ENCODE measurements around the gene ZNF784. TPM values are rescaled to one million over a fixed set of nuclear protein-coding genes. Genes with fewer than 3 reads are reported as not detected.

ZNF784 gene
- total and polyA plus RNA-seq, 2 of the 13 experiments (the other 11 are each of a cell fraction or from before 2014, with no cell fraction given): 4.1 to 4.2 TPM

DNA sequence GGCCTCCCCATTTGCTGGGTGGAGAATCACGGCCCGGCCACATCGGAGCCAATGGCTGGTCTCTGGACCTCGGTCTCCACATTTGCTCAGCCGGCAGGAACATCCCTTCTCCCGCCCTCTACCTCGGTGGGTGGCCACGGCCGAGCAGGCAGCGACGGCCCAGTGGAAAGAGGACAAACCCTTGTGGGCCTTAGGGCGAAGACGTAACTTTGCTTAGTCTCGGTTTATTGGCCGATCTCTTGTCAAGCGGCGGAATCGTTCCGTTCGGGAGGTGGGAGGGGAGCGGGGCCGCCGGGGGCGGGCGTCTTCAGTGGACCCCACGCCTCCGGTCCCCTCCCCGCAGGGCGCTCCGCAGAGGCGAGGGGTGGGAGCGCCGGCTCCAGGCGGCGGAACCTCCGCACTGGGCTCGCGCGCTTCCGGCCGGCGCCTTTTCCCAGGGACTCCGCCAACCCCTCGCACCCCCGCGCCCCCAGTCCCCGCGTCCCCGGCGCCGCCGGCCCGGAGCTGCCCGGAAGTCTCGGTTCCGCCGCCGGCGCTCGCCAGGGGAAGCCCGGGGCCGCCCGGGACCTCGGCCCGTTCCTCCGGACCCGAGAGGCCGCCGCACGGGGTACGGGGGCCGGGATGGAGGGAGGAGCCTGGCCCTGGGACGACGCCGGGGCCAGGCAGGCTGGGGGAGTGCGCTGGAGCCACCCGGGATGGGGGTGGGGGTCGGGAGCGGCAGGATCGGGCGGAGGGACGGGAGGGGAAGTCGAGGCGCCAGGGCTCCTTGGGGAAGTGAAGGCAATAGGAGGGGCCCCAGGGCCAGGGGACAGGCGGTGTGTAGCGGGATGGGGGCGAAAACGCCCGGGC is 16.4 kb upstream of the ZNF784 start, which contains the start of gene ZNF580 (continued):
- TF ChIP-seq GPN1 (CRISPR knock-in tag; IDR thresholded peaks at IDR 0.05; ENCODE audit: borderline replicate concordance): no peak
- TF ChIP-seq TMF1 (CRISPR knock-in tag; IDR thresholded peaks at IDR 0.05; ENCODE audit: low read depth): no peak; the same call in 1 of the 2 replicates
- TF ChIP-seq, protein P1, sequence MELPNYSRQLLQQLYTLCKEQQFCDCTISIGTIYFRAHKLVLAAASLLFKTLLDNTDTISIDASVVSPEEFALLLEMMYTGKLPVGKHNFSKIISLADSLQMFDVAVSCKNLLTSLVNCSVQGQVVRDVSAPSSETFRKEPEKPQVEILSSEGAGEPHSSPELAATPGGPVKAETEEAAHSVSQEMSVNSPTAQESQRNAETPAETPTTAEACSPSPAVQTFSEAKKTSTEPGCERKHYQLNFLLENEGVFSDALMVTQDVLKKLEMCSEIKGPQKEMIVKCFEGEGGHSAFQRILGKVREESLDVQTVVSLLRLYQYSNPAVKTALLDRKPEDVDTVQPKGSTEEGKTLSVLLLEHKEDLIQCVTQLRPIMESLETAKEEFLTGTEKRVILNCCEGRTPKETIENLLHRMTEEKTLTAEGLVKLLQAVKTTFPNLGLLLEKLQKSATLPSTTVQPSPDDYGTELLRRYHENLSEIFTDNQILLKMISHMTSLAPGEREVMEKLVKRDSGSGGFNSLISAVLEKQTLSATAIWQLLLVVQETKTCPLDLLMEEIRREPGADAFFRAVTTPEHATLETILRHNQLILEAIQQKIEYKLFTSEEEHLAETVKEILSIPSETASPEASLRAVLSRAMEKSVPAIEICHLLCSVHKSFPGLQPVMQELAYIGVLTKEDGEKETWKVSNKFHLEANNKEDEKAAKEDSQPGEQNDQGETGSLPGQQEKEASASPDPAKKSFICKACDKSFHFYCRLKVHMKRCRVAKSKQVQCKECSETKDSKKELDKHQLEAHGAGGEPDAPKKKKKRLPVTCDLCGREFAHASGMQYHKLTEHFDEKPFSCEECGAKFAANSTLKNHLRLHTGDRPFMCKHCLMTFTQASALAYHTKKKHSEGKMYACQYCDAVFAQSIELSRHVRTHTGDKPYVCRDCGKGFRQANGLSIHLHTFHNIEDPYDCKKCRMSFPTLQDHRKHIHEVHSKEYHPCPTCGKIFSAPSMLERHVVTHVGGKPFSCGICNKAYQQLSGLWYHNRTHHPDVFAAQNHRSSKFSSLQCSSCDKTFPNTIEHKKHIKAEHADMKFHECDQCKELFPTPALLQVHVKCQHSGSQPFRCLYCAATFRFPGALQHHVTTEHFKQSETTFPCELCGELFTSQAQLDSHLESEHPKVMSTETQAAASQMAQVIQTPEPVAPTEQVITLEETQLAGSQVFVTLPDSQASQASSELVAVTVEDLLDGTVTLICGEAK (IDR thresholded peaks at IDR 0.05): no peak
- TF ChIP-seq, protein P1 (CRISPR knock-in tag; IDR thresholded peaks at IDR 0.05): no peak; the same call in 1 of the 2 replicates
- TF ChIP-seq ZBTB39 (CRISPR knock-in tag; IDR thresholded peaks at IDR 0.05): 0 out of 2 replicates have a peak, but pooled peaks have one; percentile 4
- peak; percentile 54; the same call in 1 of the 2 replicates for TF ChIP-seq KAT8 (CRISPR knock-in tag; IDR thresholded peaks at IDR 0.05)
- TF ChIP-seq SALL1 (CRISPR knock-in tag; IDR thresholded peaks at IDR 0.05): peak; percentile 34; the same call in 1 of the 2 replicates
- no peak for TF ChIP-seq NR0B2 (CRISPR knock-in tag; IDR thresholded peaks at IDR 0.05)
- TF ChIP-seq JUN (CRISPR knock-in tag; IDR thresholded peaks at IDR 0.05): no peak
- TF ChIP-seq, protein P2, sequence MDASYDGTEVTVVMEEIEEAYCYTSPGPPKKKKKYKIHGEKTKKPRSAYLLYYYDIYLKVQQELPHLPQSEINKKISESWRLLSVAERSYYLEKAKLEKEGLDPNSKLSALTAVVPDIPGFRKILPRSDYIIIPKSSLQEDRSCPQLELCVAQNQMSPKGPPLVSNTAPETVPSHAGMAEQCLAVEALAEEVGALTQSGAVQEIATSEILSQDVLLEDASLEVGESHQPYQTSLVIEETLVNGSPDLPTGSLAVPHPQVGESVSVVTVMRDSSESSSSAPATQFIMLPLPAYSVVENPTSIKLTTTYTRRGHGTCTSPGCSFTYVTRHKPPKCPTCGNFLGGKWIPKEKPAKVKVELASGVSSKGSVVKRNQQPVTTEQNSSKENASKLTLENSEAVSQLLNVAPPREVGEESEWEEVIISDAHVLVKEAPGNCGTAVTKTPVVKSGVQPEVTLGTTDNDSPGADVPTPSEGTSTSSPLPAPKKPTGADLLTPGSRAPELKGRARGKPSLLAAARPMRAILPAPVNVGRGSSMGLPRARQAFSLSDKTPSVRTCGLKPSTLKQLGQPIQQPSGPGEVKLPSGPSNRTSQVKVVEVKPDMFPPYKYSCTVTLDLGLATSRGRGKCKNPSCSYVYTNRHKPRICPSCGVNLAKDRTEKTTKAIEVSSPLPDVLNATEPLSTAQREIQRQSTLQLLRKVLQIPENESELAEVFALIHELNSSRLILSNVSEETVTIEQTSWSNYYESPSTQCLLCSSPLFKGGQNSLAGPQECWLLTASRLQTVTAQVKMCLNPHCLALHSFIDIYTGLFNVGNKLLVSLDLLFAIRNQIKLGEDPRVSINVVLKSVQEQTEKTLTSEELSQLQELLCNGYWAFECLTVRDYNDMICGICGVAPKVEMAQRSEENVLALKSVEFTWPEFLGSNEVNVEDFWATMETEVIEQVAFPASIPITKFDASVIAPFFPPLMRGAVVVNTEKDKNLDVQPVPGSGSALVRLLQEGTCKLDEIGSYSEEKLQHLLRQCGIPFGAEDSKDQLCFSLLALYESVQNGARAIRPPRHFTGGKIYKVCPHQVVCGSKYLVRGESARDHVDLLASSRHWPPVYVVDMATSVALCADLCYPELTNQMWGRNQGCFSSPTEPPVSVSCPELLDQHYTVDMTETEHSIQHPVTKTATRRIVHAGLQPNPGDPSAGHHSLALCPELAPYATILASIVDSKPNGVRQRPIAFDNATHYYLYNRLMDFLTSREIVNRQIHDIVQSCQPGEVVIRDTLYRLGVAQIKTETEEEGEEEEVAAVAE (CRISPR knock-in tag; IDR thresholded peaks at IDR 0.05; ENCODE audit: borderline replicate concordance): no peak

Measured in HepG2 (cell line).